Measurements from ENCODE around the gene SPATS2.
A peak's percentile ranks its signal among the peaks of the same experiment; 100 is the strongest.
"Not testable (repeated sequence)": the region's sequence is repeated elsewhere in the genome, so short reads cannot be mapped to it uniquely, and the experiment has no call there.

Gene SPATS2

DNA sequence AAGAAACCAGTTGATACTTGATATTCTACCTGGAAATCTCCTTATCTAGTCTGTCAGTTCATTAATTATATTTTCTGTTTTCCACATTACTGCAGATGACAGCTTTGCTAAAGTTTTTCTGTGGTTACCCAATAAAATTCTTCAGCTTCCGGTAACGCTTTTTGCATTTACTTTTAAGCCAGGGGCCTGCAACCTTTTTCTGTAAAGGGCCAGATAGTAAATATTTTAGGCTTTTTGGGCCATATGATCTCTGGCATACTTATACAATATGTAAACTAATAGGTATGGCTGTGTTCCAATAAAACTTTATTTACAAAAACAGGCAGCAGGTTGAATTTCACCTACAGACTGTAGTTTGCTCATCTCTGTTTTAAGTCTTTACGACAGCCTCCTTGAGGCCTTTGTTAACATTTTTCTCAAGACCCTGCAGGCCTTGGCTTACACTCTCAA is 48.3 kb downstream of the SPATS2 start:
- TF ChIP-seq, protein P1, sequence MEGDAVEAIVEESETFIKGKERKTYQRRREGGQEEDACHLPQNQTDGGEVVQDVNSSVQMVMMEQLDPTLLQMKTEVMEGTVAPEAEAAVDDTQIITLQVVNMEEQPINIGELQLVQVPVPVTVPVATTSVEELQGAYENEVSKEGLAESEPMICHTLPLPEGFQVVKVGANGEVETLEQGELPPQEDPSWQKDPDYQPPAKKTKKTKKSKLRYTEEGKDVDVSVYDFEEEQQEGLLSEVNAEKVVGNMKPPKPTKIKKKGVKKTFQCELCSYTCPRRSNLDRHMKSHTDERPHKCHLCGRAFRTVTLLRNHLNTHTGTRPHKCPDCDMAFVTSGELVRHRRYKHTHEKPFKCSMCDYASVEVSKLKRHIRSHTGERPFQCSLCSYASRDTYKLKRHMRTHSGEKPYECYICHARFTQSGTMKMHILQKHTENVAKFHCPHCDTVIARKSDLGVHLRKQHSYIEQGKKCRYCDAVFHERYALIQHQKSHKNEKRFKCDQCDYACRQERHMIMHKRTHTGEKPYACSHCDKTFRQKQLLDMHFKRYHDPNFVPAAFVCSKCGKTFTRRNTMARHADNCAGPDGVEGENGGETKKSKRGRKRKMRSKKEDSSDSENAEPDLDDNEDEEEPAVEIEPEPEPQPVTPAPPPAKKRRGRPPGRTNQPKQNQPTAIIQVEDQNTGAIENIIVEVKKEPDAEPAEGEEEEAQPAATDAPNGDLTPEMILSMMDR (IDR thresholded peaks at IDR 0.05; ENCODE audit: low read depth, low read length) = no peak
- no peak for DNase-seq (ENCODE audit: extremely low read depth, low read depth)

DNA sequence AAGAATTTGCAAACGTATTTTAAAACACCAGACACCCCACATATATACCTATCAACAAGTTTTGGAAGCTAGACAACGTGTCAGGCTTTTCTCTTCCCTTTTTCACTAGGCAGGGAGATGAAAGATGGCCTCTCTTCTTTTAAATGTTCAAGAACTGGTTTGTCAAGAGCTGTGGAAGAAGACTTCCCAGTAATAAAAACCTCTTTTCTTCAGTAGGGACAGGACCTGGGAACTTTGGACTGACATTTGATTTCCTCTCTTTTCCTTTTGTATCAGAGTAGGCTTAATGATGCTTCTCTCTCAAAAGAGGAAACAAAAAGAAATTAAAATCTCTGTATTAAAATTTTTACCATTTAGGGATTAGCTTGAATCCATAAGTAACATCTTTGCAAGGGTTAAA is 49.6 kb downstream of the SPATS2 start:
- DNase-seq (ENCODE audit: extremely low read depth, low read depth) = no peak
- TF ChIP-seq, protein P1 (IDR thresholded peaks at IDR 0.05; ENCODE audit: low read depth, low read length) = no peak

DNA sequence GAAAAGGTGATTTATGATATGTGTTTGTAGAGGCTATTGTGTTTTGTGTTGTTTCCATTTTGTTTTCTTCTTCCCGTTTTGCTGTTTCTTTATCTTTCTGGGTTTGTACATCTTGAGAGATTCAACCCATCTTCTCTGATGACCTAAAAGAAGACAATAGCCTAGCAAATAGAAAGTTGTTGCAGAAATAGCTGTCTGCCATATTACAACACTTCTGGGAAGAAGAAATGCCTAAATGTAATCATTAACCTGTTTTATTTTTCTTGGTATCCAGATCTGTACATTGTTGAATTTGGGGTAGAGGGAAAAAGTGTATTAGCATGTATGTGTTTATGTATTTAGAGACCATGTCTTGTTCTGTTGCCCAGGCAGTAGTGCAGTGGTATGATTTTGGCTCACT is 50.3 kb downstream of the SPATS2 start:
- TF ChIP-seq, protein P1 (IDR thresholded peaks at IDR 0.05; ENCODE audit: low read depth, low read length) = no peak
- DNase-seq (ENCODE audit: extremely low read depth, low read depth) = no peak

DNA sequence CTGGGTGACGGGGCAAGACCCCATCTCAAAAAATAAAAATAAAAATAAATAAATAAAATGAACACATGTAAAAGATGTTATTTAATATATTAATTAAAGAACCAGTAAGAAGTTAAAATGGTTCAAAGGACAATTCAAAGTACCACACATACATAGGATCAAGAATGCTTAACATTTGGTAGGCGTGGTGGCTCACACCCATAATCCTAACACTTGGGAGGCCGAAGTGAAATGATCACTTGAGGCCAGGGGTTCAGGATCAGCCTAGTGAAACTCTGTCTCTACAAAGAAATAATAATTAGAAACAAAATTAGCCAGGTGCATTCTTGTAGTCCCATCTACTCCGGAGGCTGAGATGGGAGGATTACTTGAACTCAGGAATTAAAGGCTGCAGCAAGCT is 53.3 kb downstream of the SPATS2 start:
- DNase-seq (ENCODE audit: extremely low read depth, low read depth) = no peak
- TF ChIP-seq, protein P1 (IDR thresholded peaks at IDR 0.05; ENCODE audit: low read depth, low read length) = no peak

DNA sequence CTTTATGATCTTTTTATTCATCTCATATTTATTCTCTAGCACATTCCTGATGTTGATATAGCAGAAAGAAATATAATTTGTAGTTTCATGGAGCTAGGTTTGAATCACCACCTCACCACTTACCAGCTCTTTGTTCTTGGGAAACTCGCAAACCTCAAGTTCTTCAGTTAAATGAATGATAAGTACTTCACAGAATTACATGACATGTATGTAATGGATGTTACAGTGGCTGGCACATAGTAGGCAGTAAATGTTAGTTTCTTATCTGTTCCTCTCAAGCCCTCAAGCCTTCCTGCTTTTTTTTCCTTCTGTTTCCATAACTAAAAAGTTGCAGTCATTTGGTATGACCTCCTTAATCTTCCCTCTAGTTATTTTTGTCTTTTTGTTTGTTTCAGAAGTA is 54.9 kb downstream of the SPATS2 start:
- TF ChIP-seq, protein P1 (IDR thresholded peaks at IDR 0.05; ENCODE audit: low read depth, low read length) = no peak
- no peak for DNase-seq (ENCODE audit: extremely low read depth, low read depth)

DNA sequence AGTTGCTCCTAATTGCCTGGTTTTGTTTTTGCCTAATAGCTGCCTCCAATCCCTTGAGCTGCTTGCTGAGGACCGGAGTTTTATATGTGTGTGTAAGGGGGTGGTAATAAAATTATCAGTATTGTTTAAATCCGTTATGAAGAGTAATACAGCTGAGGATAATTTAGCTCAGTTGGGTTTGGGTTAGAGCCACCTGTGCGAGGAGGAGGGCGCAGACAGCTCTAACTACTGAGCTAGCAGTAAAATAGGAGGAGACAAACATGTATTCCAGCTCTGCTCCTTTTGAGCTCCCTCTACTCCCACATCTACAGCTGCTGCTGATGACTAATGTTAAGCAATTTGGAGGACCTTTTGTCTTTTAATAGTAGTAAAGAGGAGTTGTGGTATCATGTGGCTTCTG is 61.5 kb downstream of the SPATS2 start:
- TF ChIP-seq, protein P1 (IDR thresholded peaks at IDR 0.05; ENCODE audit: low read depth, low read length) = no peak
- DNase-seq (ENCODE audit: extremely low read depth, low read depth) = peak; percentile 10

DNA sequence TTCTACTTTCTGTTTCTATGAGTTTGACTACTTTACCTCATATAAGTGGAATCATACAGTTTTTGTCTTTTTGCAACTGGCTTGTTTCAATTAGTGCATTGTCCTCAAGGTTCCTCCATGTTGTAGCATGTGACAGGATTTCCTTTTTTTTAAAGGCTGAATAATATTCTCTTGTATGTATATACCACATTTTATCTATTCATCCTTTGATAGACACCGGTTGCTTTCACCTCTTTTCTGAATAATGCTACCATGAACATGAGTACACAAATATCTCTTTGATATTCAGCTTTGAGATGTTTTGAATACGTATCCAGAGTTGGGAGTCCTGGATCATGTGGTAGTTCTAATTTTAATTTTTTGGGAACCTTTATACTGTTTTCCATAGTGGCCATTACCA is 65.4 kb downstream of the SPATS2 start:
- TF ChIP-seq, protein P1 (IDR thresholded peaks at IDR 0.05; ENCODE audit: low read depth, low read length) = no peak
- no peak for DNase-seq (ENCODE audit: extremely low read depth, low read depth)

DNA sequence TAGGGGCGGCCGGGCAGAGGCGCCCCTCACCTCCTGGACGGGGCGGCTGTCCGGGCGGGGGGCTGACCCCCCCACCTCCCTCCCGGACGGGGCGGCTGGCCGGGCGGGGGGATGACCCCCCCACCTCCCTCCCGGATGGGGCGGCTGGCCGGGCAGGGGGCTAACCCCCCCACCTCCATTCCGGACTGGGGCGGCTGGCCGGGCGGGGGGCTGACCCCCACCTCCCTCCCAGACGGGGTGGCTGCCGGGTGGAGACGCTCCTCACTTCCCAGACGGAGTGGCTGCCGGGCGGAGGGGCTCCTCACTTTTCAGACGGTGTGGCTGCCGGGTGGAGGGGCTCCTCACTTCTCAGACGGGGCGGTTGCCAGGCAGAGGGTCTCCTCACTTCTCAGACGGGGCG is 69.5 kb downstream of the SPATS2 start:
- not testable (repeated sequence) for DNase-seq (ENCODE audit: extremely low read depth, low read depth)
